RCC 7860 (cell line): Measurements from ENCODE around the gene SYT12.

Experiments
- DNase-seq: peaks from one replicate; pipeline ENCODE4 v3.0.0-alpha.2; 2015; ENCODE audit warnings: low spot score
- FAIRE-seq: peaks from 2 replicates; lab custom pipeline; 2012; peaks lifted over from hg19 to GRCh38; lab: Jason Lieb, UNC

Gene SYT12

GRCh38 chr11:67090717-67091116, 67.8 kb downstream of the SYT12 start:
- DNase-seq (no peak), FAIRE-seq (no peak)

- FAIRE-seq (no peak), DNase-seq (no peak)
These were observed 72.2 kb downstream of the SYT12 start for GRCh38 chr11:67095214-67095507.

GRCh38 chr11:67098799-67099429, 76.0 kb downstream of the SYT12 start:
- FAIRE-seq (no peak), DNase-seq (no peak)

- DNase-seq = no peak
- no peak for FAIRE-seq
These were observed 76.9 kb downstream of the SYT12 start for GRCh38 chr11:67099831-67100324.
